Measurements from ENCODE around the gene TVP23A. TPM values are rescaled to one million over a fixed set of nuclear protein-coding genes. Genes with fewer than 3 reads are reported as not detected.

The TVP23A gene
- total and polyA plus RNA-seq, 10 donors, result 0.29 to 2.2 (median 0.92) TPM; not detected in 1

DNA sequence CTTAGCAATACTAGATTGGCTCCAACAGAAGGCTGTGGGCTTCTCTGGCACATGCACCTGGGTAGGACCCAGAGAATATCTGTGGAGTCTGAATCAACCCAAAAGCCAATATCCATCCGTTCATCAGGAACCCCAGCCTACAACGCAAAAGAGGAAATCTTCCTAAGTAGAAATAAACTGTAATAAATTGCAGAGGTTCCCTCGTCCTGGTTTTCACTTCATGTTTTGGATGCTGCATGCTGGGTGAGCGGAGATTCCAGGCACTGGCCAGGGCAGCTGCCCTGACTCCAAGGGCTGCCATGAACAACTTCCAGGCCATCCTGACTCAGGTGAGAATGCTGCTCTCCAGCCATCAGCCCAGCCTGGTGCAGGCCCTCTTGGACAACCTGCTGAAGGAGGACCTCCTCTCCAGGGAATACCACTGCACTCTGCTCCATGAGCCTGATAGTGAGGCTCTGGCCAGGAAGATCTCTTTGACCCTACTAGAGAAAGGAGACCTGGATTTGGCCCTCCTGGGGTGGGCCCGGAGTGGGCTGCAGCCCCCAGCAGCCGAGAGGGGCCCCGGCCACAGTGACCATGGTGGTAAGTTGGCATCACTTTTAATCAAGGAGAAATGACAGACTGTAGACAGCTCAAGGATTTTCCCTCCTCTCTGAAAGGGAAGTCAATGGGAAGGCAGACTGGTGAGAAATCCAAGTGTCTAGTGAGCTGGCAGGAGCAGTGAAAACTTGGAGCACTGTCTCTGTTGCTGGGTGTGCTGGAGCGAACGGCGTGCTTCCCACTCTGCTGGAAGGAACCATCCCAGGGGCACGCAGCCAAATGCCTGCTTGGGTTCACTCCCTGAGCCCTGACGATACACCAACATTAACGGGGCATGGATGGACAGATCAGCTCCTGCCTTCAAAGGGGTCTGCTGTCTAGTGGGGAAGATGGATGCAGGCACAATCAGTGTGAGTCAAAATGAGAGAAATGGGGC lies 47.7 kb upstream of the TVP23A start:
- 72 to 85% (median 74%) methylated on average over 13 of the region's 13 CpGs for WGBS, 5 donors
- Histone ChIP-seq H3K36me3 (no peaks in the 10 kb centered on the region), H3K27me3 (replicated peaks in 1 of 7) (no peaks in the 10 kb centered on the region), H3K27ac (peak overlapping the region in 5 of 8 donors; percentile 39 to 85 (median 78)), H3K4me3 (peak overlapping the region in 1 of 8 donors; percentile 7), H3K9me3 (no peaks in the 10 kb centered on the region), H3K4me1 (peaks cover 26 to 75% (median 54%) of the 10 kb centered on the region in 6 donors)
- intact Hi-C loops (cut with DNase I; ENCODE audit: low total_unique reads), result no loop called here
- TF ChIP-seq, protein P1, sequence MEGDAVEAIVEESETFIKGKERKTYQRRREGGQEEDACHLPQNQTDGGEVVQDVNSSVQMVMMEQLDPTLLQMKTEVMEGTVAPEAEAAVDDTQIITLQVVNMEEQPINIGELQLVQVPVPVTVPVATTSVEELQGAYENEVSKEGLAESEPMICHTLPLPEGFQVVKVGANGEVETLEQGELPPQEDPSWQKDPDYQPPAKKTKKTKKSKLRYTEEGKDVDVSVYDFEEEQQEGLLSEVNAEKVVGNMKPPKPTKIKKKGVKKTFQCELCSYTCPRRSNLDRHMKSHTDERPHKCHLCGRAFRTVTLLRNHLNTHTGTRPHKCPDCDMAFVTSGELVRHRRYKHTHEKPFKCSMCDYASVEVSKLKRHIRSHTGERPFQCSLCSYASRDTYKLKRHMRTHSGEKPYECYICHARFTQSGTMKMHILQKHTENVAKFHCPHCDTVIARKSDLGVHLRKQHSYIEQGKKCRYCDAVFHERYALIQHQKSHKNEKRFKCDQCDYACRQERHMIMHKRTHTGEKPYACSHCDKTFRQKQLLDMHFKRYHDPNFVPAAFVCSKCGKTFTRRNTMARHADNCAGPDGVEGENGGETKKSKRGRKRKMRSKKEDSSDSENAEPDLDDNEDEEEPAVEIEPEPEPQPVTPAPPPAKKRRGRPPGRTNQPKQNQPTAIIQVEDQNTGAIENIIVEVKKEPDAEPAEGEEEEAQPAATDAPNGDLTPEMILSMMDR (IDR thresholded peaks at IDR 0.05 in 8 of 11, conservative IDR thresholded peaks at IDR 0.05 in 3 of 11), result no peak
- no peak for TF ChIP-seq POLR2A (IDR thresholded peaks at IDR 0.05)
- no peak for TF ChIP-seq POLR2AphosphoS5 (IDR thresholded peaks at IDR 0.05)
- DNase-seq, result no peak

DNA sequence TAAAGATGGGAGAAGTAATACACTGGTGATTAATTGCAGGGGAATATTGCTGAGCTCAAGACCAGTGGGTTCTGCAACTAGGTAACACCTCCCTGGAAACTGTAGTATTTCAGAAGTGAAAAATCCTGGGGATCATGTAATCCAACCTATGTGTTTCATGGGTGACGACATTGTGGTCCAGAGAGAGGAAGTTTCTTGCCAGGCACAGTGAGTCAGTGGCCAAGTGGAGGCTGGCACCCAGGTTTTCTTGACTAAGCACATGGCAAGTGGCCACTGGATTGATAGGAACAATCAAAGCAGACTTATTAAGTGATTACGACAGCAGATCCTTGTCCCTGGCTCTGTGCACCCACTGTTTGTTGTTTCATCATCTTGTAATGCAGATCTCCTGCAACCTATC lies 43.8 kb upstream of the TVP23A start:
- WGBS, 5 donors, result 34 to 81% (median 63%) methylated on average over 2 of the region's 2 CpGs
- Histone ChIP-seq H3K4me3 (no peak overlapping the region), H3K4me1 (peaks cover 0 to 37% (median 15%) of the 10 kb centered on the region in 6 donors), H3K27me3 (replicated peaks in 1 of 7) (no peaks in the 10 kb centered on the region), H3K36me3 (no peaks in the 10 kb centered on the region), H3K9me3 (no peaks in the 10 kb centered on the region), H3K27ac (no peak overlapping the region)
- no peak for DNase-seq
- TF ChIP-seq POLR2A (IDR thresholded peaks at IDR 0.05), result no peak
- TF ChIP-seq POLR2AphosphoS5 (IDR thresholded peaks at IDR 0.05), result peak in 1 of 3 donors; percentile 47
- intact Hi-C loops (cut with DNase I; ENCODE audit: low total_unique reads), result no loop called here

DNA sequence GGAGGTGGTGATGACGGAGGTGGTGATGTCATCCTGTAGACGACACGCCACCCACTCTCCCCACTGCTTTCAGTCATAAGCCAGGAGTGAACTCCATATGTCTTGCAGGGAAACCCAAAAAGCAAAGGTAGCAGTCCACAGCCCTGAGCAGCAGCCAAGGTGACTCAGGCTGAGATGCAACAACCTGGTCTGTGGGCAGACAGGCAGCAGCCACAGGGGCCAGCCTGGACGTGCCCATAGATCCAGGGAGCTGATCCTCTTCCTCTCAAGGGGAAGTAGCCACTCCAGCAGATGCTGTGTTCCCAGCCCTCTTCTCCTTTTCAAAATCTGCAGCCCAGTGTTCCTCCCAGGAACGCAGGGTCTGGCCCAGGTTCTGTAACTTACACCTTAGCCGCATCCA lies 41.1 kb upstream of the TVP23A start:
- intact Hi-C loops (cut with DNase I; ENCODE audit: low total_unique reads), result no loop called here
- Histone ChIP-seq H3K27me3 (replicated peaks in 1 of 7) (no peaks in the 10 kb centered on the region), H3K4me3 (no peak overlapping the region), H3K4me1 (peaks cover 0 to 11% (median 0%) of the 10 kb centered on the region in 6 donors), H3K36me3 (no peaks in the 10 kb centered on the region), H3K27ac (no peak overlapping the region), H3K9me3 (no peaks in the 10 kb centered on the region)
- TF ChIP-seq, protein P1 (IDR thresholded peaks at IDR 0.05 in 8 of 11, conservative IDR thresholded peaks at IDR 0.05 in 3 of 11), result no peak
- TF ChIP-seq POLR2AphosphoS5 (IDR thresholded peaks at IDR 0.05) (no peak), POLR2A (IDR thresholded peaks at IDR 0.05) (no peak)
- 78 to 89% (median 80%) methylated on average over 6 of the region's 6 CpGs for WGBS, 5 donors
- no peak for DNase-seq

DNA sequence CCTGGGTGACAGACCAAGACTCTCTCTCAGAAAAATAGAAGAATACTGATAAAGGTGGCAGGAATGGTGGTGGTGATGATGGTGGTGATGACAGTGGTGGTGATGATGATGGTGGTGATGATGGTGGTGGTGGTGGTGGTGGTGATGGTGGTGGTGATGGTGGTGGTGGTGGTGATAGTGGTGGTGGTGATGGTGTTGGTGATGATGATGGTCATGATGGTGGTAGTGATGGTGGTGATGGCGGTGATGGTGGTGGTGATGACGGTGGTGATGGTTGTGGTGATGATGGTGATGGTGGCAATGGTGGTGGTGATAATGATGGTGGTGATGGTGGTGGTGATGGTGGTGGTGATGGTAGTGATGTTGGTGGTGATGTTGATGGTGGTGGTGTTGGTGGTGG lies 40.4 kb upstream of the TVP23A start:
- 48 to 100% (median 68%) methylated on average over 2 of the region's 2 CpGs for WGBS, 5 donors
- Histone ChIP-seq H3K9me3 (no peaks in the 10 kb centered on the region), H3K27ac (no peak overlapping the region), H3K27me3 (replicated peaks in 1 of 7) (no peaks in the 10 kb centered on the region), H3K4me3 (no peak overlapping the region), H3K36me3 (no peaks in the 10 kb centered on the region), H3K4me1 (peaks cover 0 to 11% (median 0%) of the 10 kb centered on the region in 6 donors)
- intact Hi-C loops (cut with DNase I; ENCODE audit: low total_unique reads), result no loop called here
- TF ChIP-seq POLR2AphosphoS5 (IDR thresholded peaks at IDR 0.05), result no peak
- TF ChIP-seq POLR2A (IDR thresholded peaks at IDR 0.05), result no peak
- TF ChIP-seq, protein P1 (IDR thresholded peaks at IDR 0.05 in 8 of 11, conservative IDR thresholded peaks at IDR 0.05 in 3 of 11), result no peak
- DNase-seq, result no peak

Measured in spleen (tissue), 11 donors.